HepG2 (cell line): ENCODE measurements around the gene PSEN2. TPM values are rescaled to one million over a fixed set of nuclear protein-coding genes. Genes with fewer than 3 reads are reported as not detected.
A peak's percentile ranks its signal among the peaks of the same experiment; 100 is the strongest.

Experiments used
- ARHGAP35 ChIP-seq: sonication (generic); formaldehyde crosslinking; IDR thresholded peaks from 2 replicates; pipeline ENCODE4 v1.9.0; 2022; ENCODE audit warnings: mild to moderate bottlenecking, inconsistent platforms, moderate library complexity, missing genetic modification reagents, borderline replicate concordance
- NKX3-1 ChIP-seq: sonication (generic); formaldehyde crosslinking; IDR thresholded peaks from 2 replicates; pipeline ENCODE4 v1.5.0; 2020; ENCODE audit warnings: missing genetic modification reagents
- PAX8 ChIP-seq: sonication (generic); formaldehyde crosslinking; IDR thresholded peaks from 2 replicates; pipeline ENCODE4 v1.8.0; 2022; ENCODE audit warnings: mild to moderate bottlenecking, missing genetic modification reagents, borderline replicate concordance
- PHF21A ChIP-seq: sonication (generic); formaldehyde crosslinking; IDR thresholded peaks from 2 replicates; pipeline ENCODE4 v1.5.0; 2020; ENCODE audit warnings: mild to moderate bottlenecking, missing genetic modification reagents
- SP1 ChIP-seq, 2 experiments: fragments of 450-650 bp in 1 of 2; sonication (generic) in 1 of 2; formaldehyde crosslinking in 1 of 2; IDR thresholded peaks; 2 replicates each; pipeline versions ENCODE4 v1.4.0 to v1.6.1; 2016 to 2020; ENCODE audit warnings: missing genetic modification reagents in 1 of 2
- TBL1XR1 ChIP-seq: fragments of 150-350 bp; IDR thresholded peaks from 2 replicates; pipeline ENCODE4 v1.6.1; 2014; ENCODE audit warnings: borderline replicate concordance, low read length; ENCODE audit not compliant: partially characterized antibody
- ZNF382 ChIP-seq: sonication (generic); formaldehyde crosslinking; IDR thresholded peaks from 2 replicates; pipeline ENCODE4 v1.5.0; 2020; ENCODE audit warnings: missing genetic modification reagents, mild to moderate bottlenecking, borderline replicate concordance
- ZNF430 ChIP-seq: sonication (generic); formaldehyde crosslinking; IDR thresholded peaks from 2 replicates; pipeline ENCODE4 v1.9.0; 2021; ENCODE audit warnings: mild to moderate bottlenecking, missing genetic modification reagents
- ZNF552 ChIP-seq: sonication (generic); formaldehyde crosslinking; IDR thresholded peaks from 2 replicates; pipeline ENCODE4 v1.9.0; 2022; ENCODE audit warnings: missing genetic modification reagents, mild to moderate bottlenecking, borderline replicate concordance
- ZNF577 ChIP-seq: sonication (generic); formaldehyde crosslinking; IDR thresholded peaks from 2 replicates; pipeline ENCODE4 v1.4.0; 2020; ENCODE audit warnings: mild to moderate bottlenecking, low read depth, missing genetic modification reagents, borderline replicate concordance
- ZNF629 ChIP-seq: sonication (generic); formaldehyde crosslinking; conservative IDR thresholded peaks from 2 replicates; pipeline ENCODE4 v1.5.0; 2020; ENCODE audit warnings: missing genetic modification reagents
- polyA plus RNA-seq, 8 experiments: library from polyadenylated mRNA; depleted of rRNA in 3 of 8; stranded (reverse) in 7 of 8; unstranded in 1 of 8; fragments of >200 nt; fragmentation: Illumina TruSeq in 4 of 8; extraction: Trizol in 4 of 8; gene quantifications; 2 replicates each; pipeline versions ENCODE4 v1.2.1 to v1.2.3, GENCODE V29; 2011 to 2016; ENCODE audit warnings: low read depth in 4 of 8, missing spikeins in 1 of 8, mixed read lengths in 1 of 8; ENCODE audit not compliant: insufficient read depth in 1 of 8
- total RNA-seq, 5 experiments: library from RNA; depleted of rRNA; stranded (reverse); fragments of >200 nt; fragmentation: Illumina TruSeq; extraction: Trizol; gene quantifications; 2 replicates each; pipeline ENCODE4 v1.2.3, GENCODE V29; 2016; ENCODE audit warnings: low read depth in 1 of 5
- TF ChIP-seq, protein P1 (sequence below): sonication (generic); formaldehyde crosslinking; conservative IDR thresholded peaks from 2 replicates; pipeline ENCODE4 v1.4.0; 2020; ENCODE audit warnings: missing genetic modification reagents
- TF ChIP-seq, protein P2 (sequence below): sonication (generic); formaldehyde crosslinking; IDR thresholded peaks from 2 replicates; pipeline ENCODE4 v1.5.1; 2020; ENCODE audit warnings: missing genetic modification reagents, mild to moderate bottlenecking, borderline replicate concordance
- TF ChIP-seq, protein P3 (sequence below): IDR thresholded peaks from 2 replicates; pipeline ENCODE4 v1.6.1; 2018; ENCODE audit warnings: missing genetic modification reagents, mild to moderate bottlenecking, missing compliant biosample characterization
- TF ChIP-seq, protein P4 (sequence below): sonication (generic); formaldehyde crosslinking; IDR thresholded peaks from 2 replicates; pipeline ENCODE4 v1.8.0; 2022; ENCODE audit warnings: missing genetic modification reagents, mild to moderate bottlenecking, inconsistent platforms, borderline replicate concordance
- TF ChIP-seq, protein P5 (sequence below): sonication (generic); formaldehyde crosslinking; IDR thresholded peaks from 2 replicates; pipeline ENCODE4 v1.8.0; 2022; ENCODE audit warnings: mild to moderate bottlenecking, missing genetic modification reagents; ENCODE audit not compliant: insufficient replicate concordance
- TF ChIP-seq, protein P6 (sequence below): sonication (generic); formaldehyde crosslinking; IDR thresholded peaks from 2 replicates; pipeline ENCODE4 v1.5.0; 2020; ENCODE audit warnings: mild to moderate bottlenecking, missing genetic modification reagents
- TF ChIP-seq, protein P7 (sequence below): sonication (generic); formaldehyde crosslinking; IDR thresholded peaks from 2 replicates; pipeline ENCODE4 v1.4.0; 2020; ENCODE audit warnings: mild to moderate bottlenecking, missing genetic modification reagents

Gene PSEN2
- total and polyA plus RNA-seq, 2 of the 13 experiments (the other 11 are each of a cell fraction or from before 2014, with no cell fraction given) = 5.9 to 13.1 TPM

DNA sequence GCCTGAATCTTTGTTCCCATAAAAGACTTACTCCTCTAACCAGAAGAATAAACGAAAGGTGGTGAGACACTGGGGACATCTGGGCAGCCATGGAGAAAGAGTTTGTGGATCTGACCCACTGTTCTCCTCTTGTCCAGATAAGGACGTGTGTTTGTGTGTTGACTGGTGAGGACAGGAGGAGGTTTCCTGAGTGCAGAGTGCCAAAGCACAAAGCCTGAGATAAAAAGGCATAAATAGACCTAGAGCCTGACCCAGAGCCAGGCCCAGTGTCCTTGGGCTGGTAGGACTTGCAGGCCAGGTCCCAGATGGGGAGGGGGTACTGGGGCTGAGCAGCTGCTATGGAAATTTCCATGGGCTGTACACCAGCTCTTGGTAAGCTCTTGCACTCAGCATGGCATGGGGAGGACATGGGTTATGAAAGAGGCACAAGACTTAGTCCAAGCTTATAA, 50.1 kb downstream of the PSEN2 start (continued):
- TF ChIP-seq TBL1XR1 (no peak), PHF21A (CRISPR knock-in tag) (peak; percentile 93), ARHGAP35 (CRISPR knock-in tag) (no peak), ZNF430 (peak; percentile 82), PAX8 (CRISPR knock-in tag) (no peak), ZNF629 (no peak), ZNF552 (CRISPR knock-in tag) (no peak), ZNF577 (CRISPR knock-in tag) (no peak), NKX3-1 (CRISPR knock-in tag) (no peak), ZNF382 (no peak), SP1 (IDR thresholded peaks at IDR 0.05) (no peak), SP1 (CRISPR knock-in tag; IDR thresholded peaks at IDR 0.05) (peak; percentile 50)
- TF ChIP-seq, protein P1, sequence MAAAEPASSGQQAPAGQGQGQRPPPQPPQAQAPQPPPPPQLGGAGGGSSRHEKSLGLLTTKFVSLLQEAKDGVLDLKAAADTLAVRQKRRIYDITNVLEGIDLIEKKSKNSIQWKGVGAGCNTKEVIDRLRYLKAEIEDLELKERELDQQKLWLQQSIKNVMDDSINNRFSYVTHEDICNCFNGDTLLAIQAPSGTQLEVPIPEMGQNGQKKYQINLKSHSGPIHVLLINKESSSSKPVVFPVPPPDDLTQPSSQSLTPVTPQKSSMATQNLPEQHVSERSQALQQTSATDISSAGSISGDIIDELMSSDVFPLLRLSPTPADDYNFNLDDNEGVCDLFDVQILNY (CRISPR knock-in tag) = no peak
- TF ChIP-seq, protein P2, sequence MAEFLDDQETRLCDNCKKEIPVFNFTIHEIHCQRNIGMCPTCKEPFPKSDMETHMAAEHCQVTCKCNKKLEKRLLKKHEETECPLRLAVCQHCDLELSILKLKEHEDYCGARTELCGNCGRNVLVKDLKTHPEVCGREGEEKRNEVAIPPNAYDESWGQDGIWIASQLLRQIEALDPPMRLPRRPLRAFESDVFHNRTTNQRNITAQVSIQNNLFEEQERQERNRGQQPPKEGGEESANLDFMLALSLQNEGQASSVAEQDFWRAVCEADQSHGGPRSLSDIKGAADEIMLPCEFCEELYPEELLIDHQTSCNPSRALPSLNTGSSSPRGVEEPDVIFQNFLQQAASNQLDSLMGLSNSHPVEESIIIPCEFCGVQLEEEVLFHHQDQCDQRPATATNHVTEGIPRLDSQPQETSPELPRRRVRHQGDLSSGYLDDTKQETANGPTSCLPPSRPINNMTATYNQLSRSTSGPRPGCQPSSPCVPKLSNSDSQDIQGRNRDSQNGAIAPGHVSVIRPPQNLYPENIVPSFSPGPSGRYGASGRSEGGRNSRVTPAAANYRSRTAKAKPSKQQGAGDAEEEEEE (CRISPR knock-in tag) = no peak
- TF ChIP-seq, protein P3, sequence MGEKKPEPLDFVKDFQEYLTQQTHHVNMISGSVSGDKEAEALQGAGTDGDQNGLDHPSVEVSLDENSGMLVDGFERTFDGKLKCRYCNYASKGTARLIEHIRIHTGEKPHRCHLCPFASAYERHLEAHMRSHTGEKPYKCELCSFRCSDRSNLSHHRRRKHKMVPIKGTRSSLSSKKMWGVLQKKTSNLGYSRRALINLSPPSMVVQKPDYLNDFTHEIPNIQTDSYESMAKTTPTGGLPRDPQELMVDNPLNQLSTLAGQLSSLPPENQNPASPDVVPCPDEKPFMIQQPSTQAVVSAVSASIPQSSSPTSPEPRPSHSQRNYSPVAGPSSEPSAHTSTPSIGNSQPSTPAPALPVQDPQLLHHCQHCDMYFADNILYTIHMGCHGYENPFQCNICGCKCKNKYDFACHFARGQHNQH (CRISPR knock-in tag) = peak; percentile 69; the same call in 1 of the 2 replicates
- TF ChIP-seq, protein P4, sequence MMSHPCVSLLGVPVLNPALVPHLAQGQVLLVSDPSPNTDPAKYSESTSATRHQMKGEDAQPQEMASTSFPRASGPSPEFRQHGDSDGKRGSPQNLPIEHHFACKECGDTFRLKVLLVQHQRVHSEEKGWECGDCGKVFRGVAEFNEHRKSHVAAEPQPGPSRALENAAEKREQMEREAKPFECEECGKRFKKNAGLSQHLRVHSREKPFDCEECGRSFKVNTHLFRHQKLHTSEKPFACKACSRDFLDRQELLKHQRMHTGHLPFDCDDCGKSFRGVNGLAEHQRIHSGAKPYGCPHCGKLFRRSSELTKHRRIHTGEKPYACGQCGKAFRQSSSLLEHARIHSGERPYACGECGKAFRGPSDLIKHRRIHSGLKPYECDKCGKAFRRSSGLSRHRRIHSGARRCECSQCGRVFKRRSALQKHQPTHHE (CRISPR knock-in tag) = no peak
- TF ChIP-seq, protein P5, sequence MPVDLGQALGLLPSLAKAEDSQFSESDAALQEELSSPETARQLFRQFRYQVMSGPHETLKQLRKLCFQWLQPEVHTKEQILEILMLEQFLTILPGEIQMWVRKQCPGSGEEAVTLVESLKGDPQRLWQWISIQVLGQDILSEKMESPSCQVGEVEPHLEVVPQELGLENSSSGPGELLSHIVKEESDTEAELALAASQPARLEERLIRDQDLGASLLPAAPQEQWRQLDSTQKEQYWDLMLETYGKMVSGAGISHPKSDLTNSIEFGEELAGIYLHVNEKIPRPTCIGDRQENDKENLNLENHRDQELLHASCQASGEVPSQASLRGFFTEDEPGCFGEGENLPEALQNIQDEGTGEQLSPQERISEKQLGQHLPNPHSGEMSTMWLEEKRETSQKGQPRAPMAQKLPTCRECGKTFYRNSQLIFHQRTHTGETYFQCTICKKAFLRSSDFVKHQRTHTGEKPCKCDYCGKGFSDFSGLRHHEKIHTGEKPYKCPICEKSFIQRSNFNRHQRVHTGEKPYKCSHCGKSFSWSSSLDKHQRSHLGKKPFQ (CRISPR knock-in tag) = no peak
- TF ChIP-seq, protein P6, sequence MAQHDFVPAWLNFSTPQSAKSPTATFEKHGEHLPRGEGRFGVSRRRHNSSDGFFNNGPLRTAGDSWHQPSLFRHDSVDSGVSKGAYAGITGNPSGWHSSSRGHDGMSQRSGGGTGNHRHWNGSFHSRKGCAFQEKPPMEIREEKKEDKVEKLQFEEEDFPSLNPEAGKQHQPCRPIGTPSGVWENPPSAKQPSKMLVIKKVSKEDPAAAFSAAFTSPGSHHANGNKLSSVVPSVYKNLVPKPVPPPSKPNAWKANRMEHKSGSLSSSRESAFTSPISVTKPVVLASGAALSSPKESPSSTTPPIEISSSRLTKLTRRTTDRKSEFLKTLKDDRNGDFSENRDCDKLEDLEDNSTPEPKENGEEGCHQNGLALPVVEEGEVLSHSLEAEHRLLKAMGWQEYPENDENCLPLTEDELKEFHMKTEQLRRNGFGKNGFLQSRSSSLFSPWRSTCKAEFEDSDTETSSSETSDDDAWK (CRISPR knock-in tag) = no peak
- TF ChIP-seq, protein P7, sequence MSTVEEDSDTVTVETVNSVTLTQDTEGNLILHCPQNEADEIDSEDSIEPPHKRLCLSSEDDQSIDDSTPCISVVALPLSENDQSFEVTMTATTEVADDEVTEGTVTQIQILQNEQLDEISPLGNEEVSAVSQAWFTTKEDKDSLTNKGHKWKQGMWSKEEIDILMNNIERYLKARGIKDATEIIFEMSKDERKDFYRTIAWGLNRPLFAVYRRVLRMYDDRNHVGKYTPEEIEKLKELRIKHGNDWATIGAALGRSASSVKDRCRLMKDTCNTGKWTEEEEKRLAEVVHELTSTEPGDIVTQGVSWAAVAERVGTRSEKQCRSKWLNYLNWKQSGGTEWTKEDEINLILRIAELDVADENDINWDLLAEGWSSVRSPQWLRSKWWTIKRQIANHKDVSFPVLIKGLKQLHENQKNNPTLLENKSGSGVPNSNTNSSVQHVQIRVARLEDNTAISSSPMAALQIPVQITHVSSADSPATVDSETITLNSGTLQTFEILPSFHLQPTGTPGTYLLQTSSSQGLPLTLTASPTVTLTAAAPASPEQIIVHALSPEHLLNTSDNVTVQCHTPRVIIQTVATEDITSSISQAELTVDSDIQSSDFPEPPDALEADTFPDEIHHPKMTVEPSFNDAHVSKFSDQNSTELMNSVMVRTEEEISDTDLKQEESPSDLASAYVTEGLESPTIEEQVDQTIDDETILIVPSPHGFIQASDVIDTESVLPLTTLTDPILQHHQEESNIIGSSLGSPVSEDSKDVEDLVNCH (CRISPR knock-in tag) = no peak
